Measurements from ENCODE around the gene CGREF1.
A peak's percentile ranks its signal among the peaks of the same experiment; 100 is the strongest.

Gene CGREF1

DNA sequence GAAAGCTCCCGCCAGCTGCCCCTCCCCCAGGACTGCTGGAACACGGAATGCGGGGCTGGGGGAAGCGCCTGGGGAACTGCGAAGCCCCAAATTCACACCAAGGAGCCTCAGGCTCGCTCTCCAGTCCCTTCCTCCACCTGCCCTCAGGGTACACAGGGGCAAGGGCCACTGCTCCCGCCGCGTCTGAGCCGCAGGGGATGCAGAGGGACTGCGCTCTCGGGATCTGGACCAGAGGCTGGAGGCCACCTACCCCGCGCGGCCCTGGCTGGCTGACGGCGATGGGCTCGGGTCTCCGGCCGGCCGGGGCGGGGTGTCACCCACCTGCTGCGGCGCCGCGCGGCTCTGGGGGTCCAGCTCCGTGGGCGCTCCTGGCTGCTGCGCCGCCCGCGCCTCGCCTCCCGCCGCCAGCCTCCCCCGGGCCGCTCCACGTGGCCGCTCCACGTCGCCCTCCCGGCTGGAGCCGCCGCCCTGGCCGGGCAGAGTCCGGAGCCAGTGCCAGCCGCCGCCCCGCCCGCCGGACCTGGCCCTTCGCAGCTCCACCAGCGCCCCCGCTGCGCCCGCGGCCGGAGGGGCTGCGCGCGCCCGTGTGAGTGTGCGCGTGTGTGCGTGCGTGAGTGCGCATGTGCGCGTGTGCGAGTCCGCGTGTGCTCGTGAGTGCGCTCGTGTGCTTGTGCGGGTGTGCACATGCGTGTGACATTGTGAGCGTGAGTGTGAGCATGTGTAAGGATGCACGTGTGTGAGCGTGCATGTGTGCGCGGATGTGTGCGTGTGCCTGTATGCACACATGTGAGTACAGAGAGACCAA, at the start of gene CGREF1:
CGREF1 (minus strand) TSS at position 604 of the 805 bp plus-strand sequence. CDS start 14,762 bp downstream, outside the sequence.
- DNase-seq (ENCODE audit: low read depth in 2 of 2) = peak in 1 of 2 donors; percentile 27

- DNase-seq (ENCODE audit: low read depth in 2 of 2) = no peak
These were observed 46.2 kb upstream of the CGREF1 start for GRCh38 chr2:27164960-27165763.

DNA sequence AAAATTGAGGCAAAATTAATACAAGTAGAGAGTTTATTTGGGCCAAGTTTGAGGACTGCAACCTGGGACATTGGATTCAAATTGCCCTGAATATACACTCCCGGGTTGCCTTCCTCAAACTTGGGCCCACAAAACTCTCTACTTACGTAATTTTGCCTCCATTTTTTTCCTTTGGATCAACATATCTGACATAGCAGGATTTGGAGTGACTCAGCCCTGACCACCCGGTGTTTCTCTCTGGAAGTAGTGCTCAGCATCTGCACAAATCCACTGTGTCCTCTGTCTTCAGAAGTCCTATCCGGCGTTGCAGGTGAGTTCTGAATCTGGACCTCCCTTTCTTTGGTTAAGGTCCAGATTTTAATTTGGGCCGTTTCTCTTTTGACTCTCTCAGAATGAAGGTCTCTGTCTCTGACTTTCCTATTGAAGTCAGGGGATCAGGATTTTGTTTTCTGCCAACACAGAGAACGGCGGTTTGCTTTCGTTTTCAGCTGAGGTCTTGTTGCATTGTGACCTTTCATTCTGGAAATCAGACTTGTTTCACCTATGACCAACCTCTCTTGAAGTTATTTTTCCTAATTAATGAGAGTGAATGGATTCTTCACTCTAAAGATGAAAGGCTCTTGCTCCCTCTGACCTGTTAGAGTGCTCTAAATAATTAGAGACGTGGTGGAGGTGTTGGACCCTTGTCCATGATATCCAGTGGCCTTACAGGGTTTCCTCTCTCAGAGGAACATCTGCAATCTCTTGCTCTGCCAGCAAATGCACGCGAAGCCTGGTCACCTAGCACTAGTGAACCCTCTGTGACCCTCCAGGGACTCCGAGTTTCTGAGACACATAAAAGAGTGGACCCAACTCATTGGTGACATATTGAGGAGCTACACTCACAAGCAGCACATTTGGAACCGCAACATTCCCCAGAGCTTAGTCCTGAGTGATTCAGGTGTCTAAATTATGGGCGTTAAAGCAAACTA, 43.5 kb upstream of the CGREF1 start:
- no peak for DNase-seq (ENCODE audit: low read depth in 2 of 2)

GRCh38 chr2:27160191-27160590, 41.3 kb upstream of the CGREF1 start:
- DNase-seq (ENCODE audit: low read depth in 2 of 2) = no peak

DNA sequence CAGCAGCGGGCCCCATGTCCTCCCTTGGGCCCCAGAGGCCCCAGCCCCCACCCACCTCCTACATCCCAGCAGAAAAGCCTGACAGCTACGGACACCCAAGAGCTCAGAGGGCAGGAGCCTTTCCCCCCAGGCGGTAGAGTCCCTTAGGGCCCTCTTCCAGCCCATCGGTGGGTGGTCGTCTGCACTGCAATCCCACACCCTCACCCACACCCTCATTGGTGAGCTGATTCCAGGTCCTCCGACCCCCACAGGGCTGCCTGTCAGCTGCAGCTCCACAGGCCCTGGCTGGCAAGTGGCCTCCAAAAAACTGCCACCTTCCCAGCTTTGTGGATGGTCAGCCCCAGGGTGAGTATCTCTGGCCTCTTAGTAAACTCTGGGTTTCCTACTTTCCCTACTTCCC, 40.3 kb upstream of the CGREF1 start:
- no peak for DNase-seq (ENCODE audit: low read depth in 2 of 2)

- no peak for DNase-seq (ENCODE audit: low read depth in 2 of 2)
These were observed 39.5 kb upstream of the CGREF1 start for GRCh38 chr2:27158468-27158867.

GRCh38 chr2:27155069-27155520, 36.2 kb upstream of the CGREF1 start:
- DNase-seq (ENCODE audit: low read depth in 2 of 2) = no peak

GRCh38 chr2:27154488-27154887, 35.6 kb upstream of the CGREF1 start:
- DNase-seq (ENCODE audit: low read depth in 2 of 2) = no peak

GRCh38 chr2:27152796-27153464, 34.0 kb upstream of the CGREF1 start:
- DNase-seq (ENCODE audit: low read depth in 2 of 2) = no peak

GRCh38 chr2:27152102-27152795, 33.3 kb upstream of the CGREF1 start:
- no peak for DNase-seq (ENCODE audit: low read depth in 2 of 2)

GRCh38 chr2:27150639-27151230, 31.8 kb upstream of the CGREF1 start:
- DNase-seq (ENCODE audit: low read depth in 2 of 2) = no peak

DNA sequence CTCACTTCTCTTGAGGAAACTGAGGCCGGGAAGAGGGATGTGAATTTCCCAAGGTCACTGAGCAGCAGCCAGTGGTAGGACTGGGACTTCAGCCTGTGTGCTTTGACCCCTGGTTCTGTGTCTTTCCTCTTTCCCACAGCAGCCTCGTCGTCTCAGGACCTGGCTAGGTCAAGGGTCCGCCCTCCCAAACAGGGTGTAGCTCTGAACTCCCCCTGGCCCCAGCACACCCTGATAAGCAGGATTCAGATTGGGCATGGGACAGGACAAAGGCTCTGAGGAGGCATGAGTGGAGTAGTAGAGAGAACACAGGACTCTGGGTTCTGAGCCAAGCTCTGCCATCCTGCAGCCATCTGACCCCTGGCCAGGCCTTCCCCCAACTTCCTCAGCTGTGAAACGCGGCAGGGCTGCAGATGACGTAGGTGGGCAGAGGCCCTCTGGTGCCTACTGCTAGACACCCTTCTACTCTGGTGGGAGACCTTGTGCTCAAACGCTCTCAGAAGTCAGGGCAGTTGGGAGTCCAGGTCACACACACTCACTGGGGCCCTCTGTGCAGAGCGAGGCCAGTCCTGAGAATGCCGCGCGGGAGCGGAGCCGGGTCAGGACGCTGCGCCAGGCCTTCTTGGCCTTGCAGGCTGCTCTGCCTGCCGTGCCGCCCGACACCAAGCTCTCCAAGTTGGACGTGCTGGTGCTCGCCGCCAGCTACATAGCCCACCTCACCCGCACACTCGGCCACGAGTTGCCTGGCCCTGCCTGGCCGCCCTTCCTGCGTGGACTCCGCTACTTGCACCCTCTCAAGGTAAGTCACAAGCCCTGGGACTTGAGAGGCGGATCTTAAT, 30.9 kb upstream of the CGREF1 start:
- no peak for DNase-seq (ENCODE audit: low read depth in 2 of 2)

DNA sequence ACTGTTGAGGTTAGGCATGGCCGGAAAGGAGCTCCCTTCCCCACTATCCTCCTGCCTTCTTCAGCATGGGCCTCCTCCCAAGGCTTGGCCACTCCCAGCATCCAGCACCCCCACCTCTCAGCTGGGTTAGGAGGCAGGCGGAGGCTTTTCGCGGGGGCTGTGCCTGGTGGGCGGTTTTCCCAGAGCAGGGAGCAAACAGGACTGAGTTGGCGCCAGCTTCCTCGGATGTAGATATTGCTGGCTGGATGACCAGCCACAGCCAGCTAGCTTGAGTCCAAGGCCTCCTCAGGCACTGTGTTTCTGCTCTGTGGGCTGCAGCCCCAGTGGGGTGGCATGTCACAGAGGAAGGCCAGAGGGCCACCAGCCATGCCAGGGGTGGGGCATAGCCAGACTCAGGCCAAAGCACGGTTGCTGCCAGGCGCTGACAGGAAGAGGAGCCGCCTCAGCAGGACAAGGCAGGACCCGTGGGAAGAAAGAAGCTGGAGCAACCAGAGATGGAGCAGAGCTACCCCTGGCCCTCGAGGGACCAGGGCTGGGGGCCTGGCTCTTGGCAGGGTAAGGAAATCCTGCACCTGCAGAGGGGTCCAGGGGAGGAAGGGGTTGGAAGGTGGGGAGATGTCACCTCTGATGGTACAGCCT, 30.0 kb upstream of the CGREF1 start, which contains the start of gene TCF23:
TCF23 (plus strand) TSS at position 204 of the 639 bp plus-strand sequence; CDS start at position 334, 130 bp downstream.
- no peak for DNase-seq (ENCODE audit: low read depth in 2 of 2)

DNA sequence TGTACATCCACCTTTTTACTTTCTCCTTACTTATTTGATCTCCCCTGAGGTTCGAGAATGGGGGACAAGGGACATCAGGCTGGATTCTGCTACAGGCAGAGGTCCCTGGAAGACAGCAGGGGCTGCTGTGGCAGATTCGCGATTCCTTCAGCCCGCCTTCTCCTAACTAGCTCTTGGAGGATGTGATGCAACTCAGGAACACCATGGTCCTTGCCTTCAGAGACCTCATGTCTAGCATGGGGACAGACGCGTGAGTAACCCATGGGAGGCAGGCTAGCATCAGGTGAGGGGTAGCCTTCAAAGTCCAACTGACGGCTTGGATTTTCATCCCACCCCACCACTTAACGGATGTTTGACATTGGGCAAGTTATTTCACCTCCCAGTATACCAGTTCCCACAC, 29.0 kb upstream of the CGREF1 start:
- DNase-seq (ENCODE audit: low read depth in 2 of 2) = no peak

GRCh38 chr2:27145682-27146081, 26.8 kb upstream of the CGREF1 start:
- no peak for DNase-seq (ENCODE audit: low read depth in 2 of 2)

- DNase-seq (ENCODE audit: low read depth in 2 of 2) = no peak
These were observed 24.4 kb upstream of the CGREF1 start for GRCh38 chr2:27143285-27143684.

DNA sequence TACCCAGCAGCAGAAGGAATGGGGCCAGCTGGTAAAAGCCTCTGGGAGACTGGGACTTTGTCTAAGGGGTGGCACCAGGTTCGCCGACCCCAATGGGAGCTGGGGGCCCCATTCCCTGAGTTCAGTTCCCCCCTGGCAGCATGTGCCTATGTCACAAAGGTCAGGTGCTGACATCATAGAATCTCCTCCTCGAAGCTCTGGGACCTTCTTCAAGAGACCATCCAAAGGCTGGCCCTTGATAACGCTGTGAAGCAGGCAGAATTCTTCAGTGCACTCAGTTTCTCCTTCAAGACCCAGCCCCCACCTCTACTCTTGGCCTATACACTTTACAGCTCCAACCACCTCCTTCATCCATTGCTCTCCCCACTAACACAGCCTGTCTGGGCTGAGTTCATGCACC, 20.4 kb upstream of the CGREF1 start, which contains the start of gene PRR30:
PRR30 (minus strand) TSS at position 101 of the 400 bp plus-strand sequence. CDS start 1,081 bp downstream, outside the sequence.
- DNase-seq (ENCODE audit: low read depth in 2 of 2) = no peak

DNA sequence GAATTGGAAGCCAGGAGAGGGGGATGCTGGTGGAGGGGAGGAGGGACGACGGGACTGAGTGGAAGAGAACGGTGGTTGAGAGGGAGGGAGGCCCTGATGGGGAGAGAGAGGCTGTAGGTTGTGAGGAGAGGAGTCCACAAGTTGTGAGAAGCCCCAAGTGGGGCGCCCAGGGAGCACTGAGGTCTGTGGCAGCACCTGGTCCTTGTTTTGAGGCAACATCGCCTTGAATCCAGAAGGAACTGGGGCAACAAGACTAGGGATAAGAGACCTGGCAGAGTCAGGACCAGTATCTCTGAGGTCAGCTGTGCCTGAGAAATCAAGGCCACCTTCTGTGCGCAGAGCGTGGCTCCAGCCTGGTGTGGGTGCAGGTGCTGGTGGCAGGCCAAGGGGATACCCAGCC, 19.2 kb upstream of the CGREF1 start:
- no peak for DNase-seq (ENCODE audit: low read depth in 2 of 2)
